Astrocyte of the hippocampus (primary cell): ENCODE data around the gene BTBD19.
"Not testable (repeated sequence)": the region's sequence is repeated elsewhere in the genome, so short reads cannot be mapped to it uniquely, and the experiment has no call there.

Source experiments
- DNase-seq: peaks from one replicate; pipeline ENCODE4 v3.0.0; 2011; ENCODE audit warnings: low read depth, low spot score

Gene BTBD19

DNA sequence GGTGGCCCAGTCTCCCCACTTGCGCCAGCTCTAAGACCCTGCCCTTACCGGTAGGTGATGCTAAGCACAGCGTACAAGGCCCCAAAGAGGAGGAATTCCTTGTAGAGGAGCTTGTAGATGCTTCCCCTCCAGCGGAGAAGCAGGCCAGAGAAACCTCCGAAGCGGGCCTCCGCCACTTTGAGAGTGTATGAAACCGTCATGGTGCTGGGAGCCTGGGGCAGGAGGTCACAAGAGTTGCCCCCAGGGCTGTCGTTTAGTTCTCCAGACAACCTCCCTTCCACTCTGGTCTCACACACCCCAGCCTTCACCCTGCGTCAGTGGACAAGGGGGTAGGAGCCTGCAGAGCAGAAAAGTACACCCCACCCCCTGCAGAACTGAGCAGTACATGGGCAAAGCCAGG is 20.8 kb upstream of the BTBD19 start:
- no peak for DNase-seq

DNA sequence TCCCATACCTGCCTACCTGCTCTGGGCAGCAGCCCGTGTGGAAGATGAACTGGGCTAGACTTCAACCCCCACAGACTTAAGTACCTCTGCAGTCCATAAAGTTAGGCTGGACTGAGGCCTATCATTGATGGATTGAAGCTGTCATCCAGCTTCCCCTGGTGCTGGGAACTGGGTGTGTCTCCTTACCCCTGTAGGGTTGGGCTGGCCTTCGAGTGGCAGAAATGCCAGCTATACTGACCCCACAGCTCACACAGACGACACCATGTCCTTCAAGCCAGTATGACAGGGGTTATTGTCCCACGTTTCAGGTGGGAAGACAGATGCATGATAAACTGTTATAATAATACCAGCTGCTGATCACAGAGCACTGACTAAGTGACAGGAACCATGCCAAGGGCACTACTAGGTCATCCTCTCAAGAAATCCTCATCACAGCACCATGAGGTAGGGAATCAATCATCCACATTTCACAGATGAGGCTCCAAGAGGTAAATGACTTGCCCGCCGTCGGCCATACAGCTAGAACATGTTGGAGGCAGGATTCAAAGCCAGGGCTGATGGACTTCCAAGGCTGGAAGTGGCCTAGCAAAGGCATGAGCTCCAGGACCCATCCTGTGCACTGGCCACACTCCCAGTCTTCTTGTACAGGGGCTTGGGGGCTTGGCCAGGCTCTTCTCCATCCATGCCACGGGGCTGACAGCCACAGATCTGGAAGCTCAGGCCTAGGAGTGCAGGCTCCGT is 20.0 kb upstream of the BTBD19 start, which contains the start of gene BEST4:
BEST4 (minus strand) TSS at position 51 of the 741 bp plus-strand sequence. CDS start 465 bp downstream, outside the sequence.
- no peak for DNase-seq

DNA sequence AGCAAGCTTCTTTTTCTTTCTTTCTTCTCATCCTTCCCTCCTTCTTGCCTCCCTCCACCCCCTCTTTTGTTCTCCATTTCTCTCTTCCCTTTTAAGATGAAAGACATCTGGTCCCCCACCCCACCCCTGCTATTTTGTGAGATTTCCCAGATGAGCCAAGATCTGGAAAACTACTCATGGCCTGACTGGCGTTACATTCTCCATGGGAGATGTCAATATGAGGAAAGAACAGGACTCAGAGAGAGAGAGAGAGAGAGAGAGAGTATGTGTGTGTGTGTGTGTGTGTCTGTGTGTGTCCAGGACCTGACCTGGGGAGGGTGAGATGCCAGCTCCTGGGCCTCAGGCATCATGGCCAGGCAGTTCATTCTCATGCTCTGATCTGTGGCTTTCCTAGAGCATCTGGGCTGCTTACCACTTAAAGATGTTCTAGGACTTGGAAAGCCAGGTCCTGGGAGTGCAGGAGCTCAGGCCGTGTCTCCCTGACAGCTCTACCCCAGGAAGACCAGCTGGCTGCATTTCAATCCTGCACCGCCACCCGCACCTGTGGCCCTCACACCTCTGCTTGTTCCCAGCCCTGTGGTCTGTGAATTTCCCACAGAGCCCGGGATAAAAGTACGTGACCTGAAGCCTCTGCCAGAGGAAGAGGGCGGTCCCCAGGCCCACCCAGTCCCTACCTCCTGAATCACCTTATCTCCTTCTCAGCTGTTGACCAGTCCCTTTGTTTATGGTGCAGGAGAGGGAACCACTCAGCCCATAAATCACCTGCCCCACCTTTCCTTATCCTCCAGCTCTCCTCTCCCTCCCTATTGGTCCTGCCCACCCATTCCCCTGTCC is 17.1 kb upstream of the BTBD19 start:
- DNase-seq = no peak

DNA sequence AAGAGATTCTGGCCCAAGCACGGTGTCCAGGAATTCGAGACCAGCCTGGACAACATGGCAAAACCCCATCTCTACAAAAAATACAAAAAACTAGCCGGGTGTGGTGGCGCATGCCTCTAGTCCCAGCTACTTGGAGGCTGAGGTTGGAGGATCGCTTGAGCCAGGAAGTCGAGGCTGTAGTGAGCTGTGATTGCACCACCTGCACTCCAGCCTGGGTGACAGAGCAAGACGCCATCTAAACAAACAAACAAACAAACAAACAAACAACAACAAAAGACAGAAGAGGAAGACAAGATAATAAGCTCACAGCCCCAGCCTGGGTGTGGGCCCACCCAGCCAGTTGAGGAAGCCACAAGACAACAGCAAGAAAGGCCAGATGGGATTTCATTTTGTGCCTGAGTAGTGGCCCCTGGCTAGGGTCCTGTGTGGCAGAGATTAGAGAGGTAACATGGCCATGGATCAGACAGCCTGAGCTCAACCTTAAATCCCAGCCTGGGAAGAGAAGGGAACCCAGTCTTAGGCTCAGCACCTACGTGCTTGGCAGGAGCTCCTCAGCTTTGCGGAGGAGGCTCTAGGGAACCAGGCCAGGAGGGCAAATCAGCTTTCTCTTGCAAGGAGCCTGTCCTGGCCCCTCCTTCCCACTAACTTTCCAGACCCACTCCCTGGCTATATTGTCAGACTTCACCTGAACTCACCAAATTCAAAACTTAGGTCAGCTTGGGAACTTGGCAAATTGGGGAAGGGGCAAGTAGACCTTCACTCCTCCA is 15.4 kb upstream of the BTBD19 start:
- DNase-seq = no peak

DNA sequence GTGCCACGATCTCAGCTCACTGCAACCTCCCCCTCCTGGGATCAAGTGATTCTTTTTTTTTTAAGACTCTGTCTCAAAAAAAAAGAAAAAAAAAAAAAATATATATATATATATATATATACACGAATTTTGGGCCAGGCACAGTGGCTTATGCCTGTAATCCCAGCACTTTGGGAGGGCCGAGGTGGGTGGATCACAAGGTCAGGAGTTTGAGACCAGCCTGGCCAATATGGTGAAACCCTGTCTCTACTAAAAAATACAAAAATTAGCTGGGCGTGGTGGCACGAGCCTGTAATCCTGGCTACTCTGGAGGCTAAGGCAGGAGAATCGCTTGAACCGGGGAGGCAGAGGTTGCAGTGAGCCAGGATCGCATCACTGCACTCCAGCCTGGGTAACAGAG is 10.4 kb upstream of the BTBD19 start:
- not testable (repeated sequence) for DNase-seq

DNA sequence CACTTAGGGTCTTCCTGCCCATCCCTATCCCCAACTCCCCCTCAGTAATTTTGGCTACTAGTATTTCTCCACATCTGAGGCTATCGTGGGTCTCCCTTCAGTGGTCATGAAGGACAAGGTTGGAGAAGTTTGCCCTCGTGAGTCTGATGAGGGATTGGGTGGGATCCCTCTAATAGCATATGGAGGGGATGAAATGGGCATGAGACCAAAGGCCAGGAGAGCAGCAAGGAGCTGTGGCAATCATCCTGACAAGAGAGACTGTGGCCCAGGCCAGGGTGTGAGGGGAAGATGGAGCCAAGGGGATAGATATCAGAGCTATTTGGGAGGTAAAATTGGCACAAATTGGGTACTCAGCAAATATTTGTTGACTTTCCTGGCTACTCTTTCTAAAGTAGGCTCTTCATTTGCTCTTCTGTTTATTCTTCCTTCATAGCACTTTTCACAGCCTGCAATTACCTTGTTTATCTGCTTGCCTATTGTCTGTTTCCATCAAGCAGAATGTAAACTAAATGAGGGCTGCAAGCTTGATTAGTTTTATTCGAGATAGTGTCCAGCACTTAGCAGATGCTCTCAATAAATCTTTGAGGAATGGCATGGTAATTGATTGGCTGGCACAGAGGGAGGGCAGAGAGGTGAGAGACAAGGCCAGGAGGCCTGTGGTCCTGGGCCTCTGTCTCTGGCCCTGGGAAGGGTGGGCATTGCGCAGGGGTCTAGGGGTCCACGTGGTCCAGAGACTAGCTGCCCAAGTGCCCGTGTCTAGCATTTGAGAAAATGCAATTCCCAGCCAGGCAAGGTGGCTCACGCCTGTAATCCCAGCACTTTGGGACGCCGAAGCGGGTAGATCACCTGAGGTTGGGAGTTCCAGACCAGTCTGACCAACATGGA is 9.6 kb upstream of the BTBD19 start:
- DNase-seq = no peak

DNA sequence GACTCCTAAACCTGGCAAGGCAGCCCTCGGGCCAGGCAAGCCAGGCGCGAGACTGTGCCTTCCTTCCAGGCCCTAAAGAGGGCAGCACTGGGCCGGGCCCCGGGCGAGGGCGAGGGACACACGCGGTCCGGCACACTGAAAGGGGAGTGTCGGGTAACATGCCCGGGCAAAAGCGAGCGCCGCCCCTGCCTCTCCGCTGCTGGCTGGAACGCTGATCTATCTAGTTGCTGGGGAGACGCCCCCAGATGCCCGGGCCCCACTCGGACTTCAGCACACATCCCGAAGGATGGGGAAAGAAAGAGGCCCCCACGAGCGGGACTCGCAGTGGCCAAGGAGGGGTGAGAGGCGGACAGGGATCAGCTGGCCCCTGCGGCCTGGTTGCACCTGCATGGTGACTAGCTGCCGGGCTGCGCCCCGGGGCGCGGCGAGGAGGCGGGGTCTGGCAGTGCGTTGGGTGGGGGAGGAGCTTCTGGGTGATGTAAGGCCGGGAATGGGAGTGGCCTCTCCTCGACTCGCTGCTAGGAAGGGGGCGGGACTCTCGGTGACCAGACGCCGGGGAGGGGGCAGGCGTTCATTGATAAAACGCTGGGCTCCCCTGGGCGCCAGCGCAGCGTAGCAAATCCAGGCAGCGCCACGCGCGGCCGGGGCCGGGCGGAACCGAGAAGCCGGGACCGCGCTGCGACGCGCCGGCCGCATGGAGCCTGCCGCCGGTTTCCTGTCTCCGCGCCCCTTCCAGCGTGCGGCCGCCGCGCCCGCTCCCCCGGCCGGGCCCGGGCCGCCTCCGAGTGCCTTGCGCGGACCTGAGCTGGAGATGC is 8.3 kb upstream of the BTBD19 start, which contains the start of gene PLK3:
PLK3 (plus strand) TSS at position 608 of the 815 bp plus-strand sequence; CDS start at position 695, 87 bp downstream.
- DNase-seq = peak; percentile 99

DNA sequence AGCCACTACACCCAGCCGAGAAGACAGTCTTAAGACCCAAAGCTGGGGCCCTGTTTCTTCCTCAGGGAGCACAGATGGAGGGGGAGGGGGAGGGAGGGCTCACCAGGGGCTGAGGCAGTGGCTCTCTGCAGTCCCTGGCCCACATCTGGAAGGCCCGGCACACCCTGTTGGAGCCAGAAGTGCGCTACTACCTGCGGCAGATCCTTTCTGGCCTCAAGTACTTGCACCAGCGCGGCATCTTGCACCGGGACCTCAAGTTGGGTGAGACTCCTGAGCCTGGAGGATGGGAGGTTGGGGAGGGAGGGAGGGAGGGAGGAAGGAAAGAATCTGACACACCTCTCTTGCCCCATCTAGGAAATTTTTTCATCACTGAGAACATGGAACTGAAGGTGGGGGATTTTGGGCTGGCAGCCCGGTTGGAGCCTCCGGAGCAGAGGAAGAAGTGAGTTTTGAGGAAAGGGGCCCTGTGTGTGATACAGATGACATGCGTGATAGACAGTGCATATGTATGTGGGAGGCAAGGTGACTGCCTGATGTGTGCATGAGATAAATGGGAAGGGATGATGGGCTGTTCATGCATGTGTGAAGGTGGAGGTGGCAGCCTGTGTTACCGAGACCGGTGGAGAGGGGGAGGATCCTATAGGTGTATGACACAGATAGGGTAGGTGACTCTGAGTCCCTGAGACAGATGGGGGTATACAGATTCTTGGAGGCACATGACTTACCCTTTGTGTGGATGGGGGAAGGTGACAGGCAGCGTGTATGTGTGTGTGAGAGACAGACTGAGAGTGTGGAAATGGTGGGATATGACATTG is 6.6 kb upstream of the BTBD19 start:
- DNase-seq = peak; percentile 39

DNA sequence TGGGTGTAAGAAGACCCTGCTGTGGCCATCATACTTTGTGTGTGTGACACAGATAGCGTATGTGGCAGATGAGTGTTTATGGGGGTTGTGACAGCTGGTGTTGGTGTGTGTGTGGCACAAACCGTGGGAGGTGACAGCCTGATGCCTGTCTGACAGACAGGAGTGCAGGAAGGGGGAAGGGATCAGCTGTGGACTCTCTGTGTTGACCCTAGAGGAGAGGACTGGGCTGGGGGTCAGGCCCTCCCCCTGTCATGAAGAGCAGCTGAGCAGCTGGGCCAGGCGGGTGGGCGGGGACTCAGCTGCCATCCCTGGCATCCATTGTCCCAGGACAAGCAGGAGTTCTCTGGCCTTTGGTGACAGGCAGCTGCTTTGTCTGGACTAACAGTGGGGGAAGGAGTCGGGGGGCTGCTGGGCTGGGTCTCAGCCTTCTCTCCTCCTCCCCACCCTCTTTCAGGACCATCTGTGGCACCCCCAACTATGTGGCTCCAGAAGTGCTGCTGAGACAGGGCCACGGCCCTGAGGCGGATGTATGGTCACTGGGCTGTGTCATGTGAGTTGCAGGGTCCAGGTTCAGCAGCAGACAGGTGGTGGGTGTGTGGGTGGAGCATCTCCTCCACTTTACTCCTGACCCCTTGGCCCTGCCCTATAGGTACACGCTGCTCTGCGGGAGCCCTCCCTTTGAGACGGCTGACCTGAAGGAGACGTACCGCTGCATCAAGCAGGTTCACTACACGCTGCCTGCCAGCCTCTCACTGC is 5.8 kb upstream of the BTBD19 start:
- DNase-seq = no peak

DNA sequence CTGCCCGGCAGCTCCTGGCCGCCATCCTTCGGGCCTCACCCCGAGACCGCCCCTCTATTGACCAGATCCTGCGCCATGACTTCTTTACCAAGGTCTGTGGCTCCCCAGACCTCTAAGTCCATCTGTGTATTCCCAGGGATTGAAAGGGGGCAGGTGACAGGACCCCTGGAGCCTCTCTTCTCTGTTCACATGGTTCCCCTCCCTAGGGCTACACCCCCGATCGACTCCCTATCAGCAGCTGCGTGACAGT is 5.3 kb upstream of the BTBD19 start:
- no peak for DNase-seq

DNA sequence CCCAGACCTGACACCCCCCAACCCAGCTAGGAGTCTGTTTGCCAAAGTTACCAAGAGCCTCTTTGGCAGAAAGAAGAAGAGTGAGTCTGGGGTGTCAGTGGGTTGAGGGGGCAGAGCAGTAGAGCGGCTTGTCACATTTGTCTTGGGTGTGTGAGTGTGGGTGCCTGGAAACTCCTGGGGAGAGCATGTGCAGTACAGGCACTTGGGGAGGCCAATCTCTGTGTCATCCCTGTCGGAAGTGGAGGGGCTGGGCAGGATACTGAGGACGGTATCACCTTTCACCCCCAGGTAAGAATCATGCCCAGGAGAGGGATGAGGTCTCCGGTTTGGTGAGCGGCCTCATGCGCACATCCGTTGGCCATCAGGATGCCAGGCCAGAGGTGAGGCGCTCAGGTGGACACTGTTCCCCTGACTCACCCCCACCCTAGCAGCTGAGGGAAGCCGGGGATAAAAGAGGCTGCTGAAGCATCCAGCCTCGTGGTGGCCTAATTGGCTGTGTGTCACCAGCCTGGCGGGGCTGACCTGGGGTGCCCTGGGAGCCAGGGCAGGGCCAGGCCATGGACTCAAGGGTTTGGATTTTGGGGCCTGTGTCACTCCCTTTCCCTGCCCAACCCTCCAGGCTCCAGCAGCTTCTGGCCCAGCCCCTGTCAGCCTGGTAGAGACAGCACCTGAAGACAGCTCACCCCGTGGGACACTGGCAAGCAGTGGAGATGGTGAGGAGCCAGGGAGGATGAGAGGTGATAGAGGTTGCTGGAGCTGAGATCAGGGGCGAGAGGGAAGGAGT is 4.8 kb upstream of the BTBD19 start:
- DNase-seq = no peak

DNA sequence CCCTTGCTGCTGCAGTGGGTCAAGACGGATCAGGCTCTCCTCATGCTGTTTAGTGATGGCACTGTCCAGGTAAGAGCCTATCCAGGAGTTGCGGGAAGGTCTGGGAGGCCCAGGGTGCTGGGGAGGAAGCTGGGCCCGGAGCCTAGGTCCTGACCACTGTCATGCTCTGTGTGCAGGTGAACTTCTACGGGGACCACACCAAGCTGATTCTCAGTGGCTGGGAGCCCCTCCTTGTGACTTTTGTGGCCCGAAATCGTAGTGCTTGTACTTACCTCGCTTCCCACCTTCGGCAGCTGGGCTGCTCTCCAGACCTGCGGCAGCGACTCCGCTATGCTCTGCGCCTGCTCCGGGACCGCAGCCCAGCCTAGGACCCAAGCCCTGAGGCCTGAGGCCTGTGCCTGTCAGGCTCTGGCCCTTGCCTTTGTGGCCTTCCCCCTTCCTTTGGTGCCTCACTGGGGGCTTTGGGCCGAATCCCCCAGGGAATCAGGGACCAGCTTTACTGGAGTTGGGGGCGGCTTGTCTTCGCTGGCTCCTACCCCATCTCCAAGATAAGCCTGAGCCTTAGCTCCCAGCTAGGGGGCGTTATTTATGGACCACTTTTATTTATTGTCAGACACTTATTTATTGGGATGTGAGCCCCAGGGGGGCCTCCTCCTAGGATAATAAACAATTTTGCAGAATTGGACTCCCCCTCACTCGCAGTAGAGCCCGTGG is 2.9 kb upstream of the BTBD19 start:
- DNase-seq = no peak

DNA sequence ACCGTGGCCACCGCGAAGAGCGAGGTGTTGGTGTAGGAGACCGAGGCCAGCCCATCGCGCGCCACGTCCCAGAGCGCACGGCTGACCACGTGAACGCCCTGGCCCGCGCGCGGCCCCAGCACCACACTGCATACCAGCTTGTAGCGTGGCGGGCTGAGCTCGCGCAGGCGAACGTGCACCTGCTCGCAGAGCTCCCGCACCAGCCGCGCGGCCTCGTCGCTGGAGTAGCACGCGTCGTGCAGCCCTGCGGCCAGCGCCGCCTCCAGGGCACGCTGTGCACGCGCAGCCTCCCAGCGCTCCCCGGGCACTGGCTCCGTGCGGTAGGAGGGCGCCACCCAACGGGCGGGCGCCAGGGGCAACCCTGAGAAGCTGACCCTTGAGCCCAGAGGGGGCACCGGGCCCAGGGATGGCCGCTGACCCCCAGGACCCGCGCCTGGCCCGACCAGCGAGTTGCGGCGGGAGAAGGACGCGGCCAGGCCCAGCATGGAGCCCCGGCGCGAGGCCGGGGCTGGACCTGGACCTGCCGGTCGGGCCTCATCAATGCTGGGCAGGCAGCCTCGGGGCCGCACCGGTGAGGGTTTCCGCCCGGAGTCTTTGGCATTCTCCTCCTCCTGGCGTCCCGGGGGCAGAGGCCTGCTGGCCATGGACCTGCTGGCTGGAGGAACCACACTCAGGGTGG is 2.2 kb upstream of the BTBD19 start:
- DNase-seq = no peak

DNA sequence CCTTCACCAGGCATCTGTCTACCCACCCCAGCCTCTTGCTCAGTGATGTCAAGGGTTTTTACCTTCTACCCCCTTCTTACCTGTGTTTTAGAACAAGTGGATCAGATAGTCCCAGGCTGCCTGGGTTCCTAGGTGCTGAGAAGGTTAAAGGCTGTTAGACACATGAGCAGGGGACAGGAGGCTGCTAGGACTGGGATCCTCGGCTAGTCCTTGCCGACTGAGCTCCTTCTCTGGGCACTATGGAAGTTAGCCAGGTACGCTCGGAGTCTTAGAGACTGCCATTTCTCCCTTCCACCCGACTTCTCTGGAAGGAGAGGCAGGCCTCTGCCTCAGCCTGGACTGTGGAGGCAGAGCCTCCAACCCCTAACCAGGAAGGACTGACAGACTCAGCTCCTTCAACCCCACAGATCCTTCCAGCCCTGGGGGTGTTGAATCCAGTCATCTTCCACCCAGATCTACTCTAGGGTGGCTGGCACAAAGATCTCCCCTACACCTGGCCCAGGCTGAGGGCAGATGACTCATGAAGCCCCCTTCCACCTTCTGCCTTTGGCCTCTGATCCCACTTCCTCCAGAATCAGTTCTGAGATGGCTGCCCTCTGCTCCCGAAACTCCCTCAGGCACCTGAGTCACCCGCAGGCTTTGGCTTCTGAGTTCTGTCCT is 1.5 kb upstream of the BTBD19 start, which contains the start of gene DYNLT4:
DYNLT4 (minus strand) TSS at position 648 of the 660 bp plus-strand sequence. CDS start 683 bp downstream, outside the sequence.
- DNase-seq = no peak

DNA sequence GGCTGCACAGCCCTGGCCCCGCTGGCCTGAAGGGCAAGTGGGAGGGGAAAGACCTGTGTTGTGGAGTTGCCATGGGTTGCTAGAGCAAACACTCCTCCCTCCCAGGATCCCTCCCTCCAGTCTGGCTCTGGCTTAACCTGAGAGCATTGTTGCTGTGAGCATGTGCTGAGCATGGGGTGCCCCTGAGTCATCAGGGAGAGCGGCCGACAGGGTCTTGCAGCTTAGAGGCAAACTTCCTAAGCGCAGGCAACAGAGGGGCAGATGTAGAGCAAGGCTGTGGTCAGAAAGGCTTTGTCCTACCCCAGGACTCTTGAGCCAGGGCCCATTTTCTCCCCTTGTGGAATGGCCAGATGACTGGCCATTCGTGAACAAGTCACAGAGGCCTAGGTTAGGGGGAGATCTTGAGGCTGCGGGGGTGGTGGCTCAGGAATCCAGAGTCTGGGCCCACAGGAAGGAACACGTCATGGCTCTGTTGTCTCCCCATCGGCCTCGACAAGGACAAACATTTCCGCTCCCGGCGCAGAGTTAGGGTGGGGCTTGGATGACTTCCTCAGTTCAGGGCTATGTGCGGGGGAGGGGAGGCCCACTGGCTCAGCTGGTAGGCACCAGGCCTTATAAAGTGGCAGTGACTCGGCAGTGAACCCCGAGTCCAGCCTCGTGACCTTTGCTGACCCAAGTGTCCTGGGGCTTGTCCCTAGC is 810 bp upstream of the BTBD19 start:
- peak; percentile 99 for DNase-seq
